WTC11 (cell line): ENCODE results near the gene TRMU. TPM values are rescaled to one million over a fixed set of nuclear protein-coding genes. Genes with fewer than 3 reads are reported as not detected.

Source experiments
- ATAC-seq: fragments of 200-7000 bp; cut with Tn5 transposase; 2 replicates; pipeline ENCODE4 v1.10.0; 2021; ENCODE audit warnings: mild to moderate bottlenecking, moderate library complexity
- CTCF ChIA-PET: fragments of 300-600 bp; sonication (Branson Sonifier 250); formaldehyde crosslinking; loops from one replicate; lab custom pipeline; 2021; ENCODE audit warnings: antibody characterized with exemption; lab: Charles Lee
- POLR2A ChIA-PET: fragments of 350-600 bp; sonication (Branson Sonifier 250); formaldehyde crosslinking; loops from one replicate; lab custom pipeline; 2021; ENCODE audit warnings: antibody characterized with exemption; lab: Charles Lee
- DNase-seq: peaks from one replicate; pipeline ENCODE4 v3.0.0; 2021; ENCODE audit warnings: low spot score
- H3K27ac Mint-ChIP-seq: 2 replicates; pipeline ENCODE4 v1.8.0; 2021; ENCODE audit warnings: mixed read lengths
- H3K27me3 Mint-ChIP-seq: 2 replicates; pipeline ENCODE4 v1.8.0; 2021; ENCODE audit warnings: low read depth, mild to moderate bottlenecking, moderate library complexity, mixed read lengths
- H3K36me3 Mint-ChIP-seq: 2 replicates; pipeline ENCODE4 v1.8.0; 2021; ENCODE audit warnings: mixed read lengths
- H3K4me1 Mint-ChIP-seq: 2 replicates; pipeline ENCODE4 v1.8.0; 2022; ENCODE audit warnings: mixed read lengths
- H3K4me3 Mint-ChIP-seq: 2 replicates; pipeline ENCODE4 v1.8.0; 2021; ENCODE audit warnings: mild to moderate bottlenecking, moderate library complexity, mixed read lengths
- H3K9me3 Mint-ChIP-seq: 2 replicates; pipeline ENCODE4 v1.8.0; 2021; ENCODE audit warnings: mixed read lengths
- ATF1 ChIP-seq: sonication (generic); formaldehyde crosslinking; IDR thresholded peaks from 2 replicates; pipeline ENCODE4 v1.8.1; 2023; ENCODE audit warnings: mild to moderate bottlenecking, moderate library complexity, missing genetic modification reagents
- HMGA2 ChIP-seq: fragments of 250-450 bp; sonication (Bioruptor Pico); IDR thresholded peaks from 2 replicates; pipeline ENCODE4 v1.4.0; 2021; ENCODE audit warnings: mild to moderate bottlenecking, moderate library complexity
- OVOL2 ChIP-seq: fragments of 250-450 bp; sonication (Bioruptor Pico); IDR thresholded peaks from 2 replicates; pipeline ENCODE4 v1.9.0; 2021; ENCODE audit warnings: mild to moderate bottlenecking, borderline replicate concordance
- ZBTB21 ChIP-seq: sonication (generic); formaldehyde crosslinking; IDR thresholded peaks from 2 replicates; pipeline ENCODE4 v1.8.1; 2023; ENCODE audit warnings: mild to moderate bottlenecking, missing genetic modification reagents, borderline replicate concordance
- ZNF317 ChIP-seq: sonication (generic); formaldehyde crosslinking; IDR thresholded peaks from 2 replicates; pipeline ENCODE4 v1.8.1; 2023; ENCODE audit warnings: low read depth, mild to moderate bottlenecking, moderate library complexity, missing genetic modification reagents, borderline replicate concordance
- ZNF396 ChIP-seq: fragments of 250-450 bp; sonication (Bioruptor Pico); IDR thresholded peaks from 2 replicates; pipeline ENCODE4 v1.8.0; 2021; ENCODE audit warnings: mild to moderate bottlenecking, moderate library complexity, borderline replicate concordance
- ZNF423 ChIP-seq: fragments of 250-450 bp; sonication (Bioruptor Pico); IDR thresholded peaks from 2 replicates; pipeline ENCODE4 v2.1.2; 2022; ENCODE audit warnings: mild to moderate bottlenecking, moderate library complexity
- total RNA-seq: library from RNA; stranded (reverse); gene quantifications from 3 replicates; pipeline ENCODE4 v1.2.3, GENCODE V29; 2021
- TF ChIP-seq, protein P1 (sequence below): fragments of 250-450 bp; sonication (Bioruptor Pico); IDR thresholded peaks from 2 replicates; pipeline ENCODE4 v1.9.0; 2021; ENCODE audit warnings: mild to moderate bottlenecking
- TF ChIP-seq, protein P2 (sequence below): sonication (generic); formaldehyde crosslinking; IDR thresholded peaks from 2 replicates; pipeline ENCODE4 v1.8.0; 2023; ENCODE audit warnings: mild to moderate bottlenecking, missing genetic modification reagents
- TF ChIP-seq, protein P3 (sequence below): sonication (generic); formaldehyde crosslinking; IDR thresholded peaks from 2 replicates; pipeline ENCODE4 v1.8.1; 2023; ENCODE audit warnings: mild to moderate bottlenecking, missing genetic modification reagents
- TF ChIP-seq, protein P4 (sequence below): sonication (generic); formaldehyde crosslinking; IDR thresholded peaks from 2 replicates; pipeline ENCODE4 v1.8.0; 2022; ENCODE audit warnings: mild to moderate bottlenecking, missing genetic modification reagents
- TF ChIP-seq, protein P5 (sequence below): sonication (generic); formaldehyde crosslinking; IDR thresholded peaks from 2 replicates; pipeline ENCODE4 v1.8.1; 2022; ENCODE audit warnings: low read depth, mild to moderate bottlenecking, moderate library complexity, missing genetic modification reagents, borderline replicate concordance
- TF ChIP-seq, protein P6 (sequence below): sonication (generic); formaldehyde crosslinking; IDR thresholded peaks from 2 replicates; pipeline ENCODE4 v1.8.0; 2022; ENCODE audit warnings: mild to moderate bottlenecking, missing genetic modification reagents
- TF ChIP-seq, protein P7 (sequence below): sonication (generic); formaldehyde crosslinking; IDR thresholded peaks from 2 replicates; pipeline ENCODE4 v1.8.1; 2023; ENCODE audit warnings: mild to moderate bottlenecking, missing genetic modification reagents, moderate library complexity
- TF ChIP-seq, protein P8 (sequence below): sonication (generic); formaldehyde crosslinking; IDR thresholded peaks from 2 replicates; pipeline ENCODE4 v1.8.0; 2022; ENCODE audit warnings: missing genetic modification reagents
- TF ChIP-seq, protein P9 (sequence below): sonication (generic); formaldehyde crosslinking; IDR thresholded peaks from 2 replicates; pipeline ENCODE4 v1.8.0; 2022; ENCODE audit warnings: mild to moderate bottlenecking, missing genetic modification reagents
- TF ChIP-seq, protein P10 (sequence below): sonication (generic); formaldehyde crosslinking; conservative IDR thresholded peaks from 2 replicates; pipeline ENCODE4 v1.8.1; 2023; ENCODE audit warnings: mild to moderate bottlenecking, low read depth, missing genetic modification reagents, moderate library complexity

TRMU gene
- total RNA-seq, 1 experiment from 2014 or later: 103 TPM

DNA sequence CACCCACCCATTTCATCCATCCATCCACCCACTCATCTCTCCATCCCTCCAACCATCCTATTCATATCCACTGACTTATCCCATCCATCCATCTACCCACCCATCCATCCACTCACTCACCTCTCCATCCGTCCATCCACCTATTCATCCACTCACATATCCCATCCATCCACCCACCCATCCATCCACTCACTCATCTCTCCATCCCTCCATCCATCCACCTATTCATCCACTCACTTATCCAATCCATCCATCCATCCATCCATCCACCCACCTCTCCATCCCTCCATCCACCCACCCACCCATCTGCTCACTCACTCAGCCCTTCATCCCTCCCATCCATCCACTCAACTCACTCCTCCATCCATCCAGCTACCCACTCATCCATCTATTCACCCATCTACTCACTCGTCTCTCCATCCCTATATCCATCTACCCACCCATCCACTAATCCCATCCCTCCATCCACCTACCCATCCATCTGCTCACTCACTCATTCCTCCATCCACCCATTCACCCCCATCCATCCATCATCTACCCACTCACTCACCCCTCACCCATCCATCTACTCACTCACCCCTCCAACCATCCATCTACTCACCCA is 36.2 kb downstream of the TRMU start:
- POLR2A ChIA-PET: no interaction called here
- TF ChIP-seq ZNF423: no peak
- TF ChIP-seq, protein P1, sequence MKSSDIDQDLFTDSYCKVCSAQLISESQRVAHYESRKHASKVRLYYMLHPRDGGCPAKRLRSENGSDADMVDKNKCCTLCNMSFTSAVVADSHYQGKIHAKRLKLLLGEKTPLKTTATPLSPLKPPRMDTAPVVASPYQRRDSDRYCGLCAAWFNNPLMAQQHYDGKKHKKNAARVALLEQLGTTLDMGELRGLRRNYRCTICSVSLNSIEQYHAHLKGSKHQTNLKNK (CRISPR knock-in tag): no peak
- TF ChIP-seq ZNF317 (CRISPR knock-in tag): no peak
- TF ChIP-seq HMGA2 (CRISPR knock-in tag): no peak
- TF ChIP-seq, protein P2, sequence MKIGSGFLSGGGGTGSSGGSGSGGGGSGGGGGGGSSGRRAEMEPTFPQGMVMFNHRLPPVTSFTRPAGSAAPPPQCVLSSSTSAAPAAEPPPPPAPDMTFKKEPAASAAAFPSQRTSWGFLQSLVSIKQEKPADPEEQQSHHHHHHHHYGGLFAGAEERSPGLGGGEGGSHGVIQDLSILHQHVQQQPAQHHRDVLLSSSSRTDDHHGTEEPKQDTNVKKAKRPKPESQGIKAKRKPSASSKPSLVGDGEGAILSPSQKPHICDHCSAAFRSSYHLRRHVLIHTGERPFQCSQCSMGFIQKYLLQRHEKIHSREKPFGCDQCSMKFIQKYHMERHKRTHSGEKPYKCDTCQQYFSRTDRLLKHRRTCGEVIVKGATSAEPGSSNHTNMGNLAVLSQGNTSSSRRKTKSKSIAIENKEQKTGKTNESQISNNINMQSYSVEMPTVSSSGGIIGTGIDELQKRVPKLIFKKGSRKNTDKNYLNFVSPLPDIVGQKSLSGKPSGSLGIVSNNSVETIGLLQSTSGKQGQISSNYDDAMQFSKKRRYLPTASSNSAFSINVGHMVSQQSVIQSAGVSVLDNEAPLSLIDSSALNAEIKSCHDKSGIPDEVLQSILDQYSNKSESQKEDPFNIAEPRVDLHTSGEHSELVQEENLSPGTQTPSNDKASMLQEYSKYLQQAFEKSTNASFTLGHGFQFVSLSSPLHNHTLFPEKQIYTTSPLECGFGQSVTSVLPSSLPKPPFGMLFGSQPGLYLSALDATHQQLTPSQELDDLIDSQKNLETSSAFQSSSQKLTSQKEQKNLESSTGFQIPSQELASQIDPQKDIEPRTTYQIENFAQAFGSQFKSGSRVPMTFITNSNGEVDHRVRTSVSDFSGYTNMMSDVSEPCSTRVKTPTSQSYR (CRISPR knock-in tag): no peak
- TF ChIP-seq, protein P3, sequence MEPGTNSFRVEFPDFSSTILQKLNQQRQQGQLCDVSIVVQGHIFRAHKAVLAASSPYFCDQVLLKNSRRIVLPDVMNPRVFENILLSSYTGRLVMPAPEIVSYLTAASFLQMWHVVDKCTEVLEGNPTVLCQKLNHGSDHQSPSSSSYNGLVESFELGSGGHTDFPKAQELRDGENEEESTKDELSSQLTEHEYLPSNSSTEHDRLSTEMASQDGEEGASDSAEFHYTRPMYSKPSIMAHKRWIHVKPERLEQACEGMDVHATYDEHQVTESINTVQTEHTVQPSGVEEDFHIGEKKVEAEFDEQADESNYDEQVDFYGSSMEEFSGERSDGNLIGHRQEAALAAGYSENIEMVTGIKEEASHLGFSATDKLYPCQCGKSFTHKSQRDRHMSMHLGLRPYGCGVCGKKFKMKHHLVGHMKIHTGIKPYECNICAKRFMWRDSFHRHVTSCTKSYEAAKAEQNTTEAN (CRISPR knock-in tag): no peak
- CTCF ChIA-PET: no interaction called here
- H3K4me3 Mint-ChIP-seq: no peak overlapping the region
- H3K4me1 Mint-ChIP-seq: peaks cover 9% of the 10 kb centered on the region
- H3K27ac Mint-ChIP-seq: no peak overlapping the region
- no peaks in the 10 kb centered on the region for H3K27me3 Mint-ChIP-seq
- ATAC-seq: no peak
- DNase-seq: no peak
- H3K9me3 Mint-ChIP-seq: peaks cover 4% of the 10 kb centered on the region
- H3K36me3 Mint-ChIP-seq: peaks cover 9% of the 10 kb centered on the region

DNA sequence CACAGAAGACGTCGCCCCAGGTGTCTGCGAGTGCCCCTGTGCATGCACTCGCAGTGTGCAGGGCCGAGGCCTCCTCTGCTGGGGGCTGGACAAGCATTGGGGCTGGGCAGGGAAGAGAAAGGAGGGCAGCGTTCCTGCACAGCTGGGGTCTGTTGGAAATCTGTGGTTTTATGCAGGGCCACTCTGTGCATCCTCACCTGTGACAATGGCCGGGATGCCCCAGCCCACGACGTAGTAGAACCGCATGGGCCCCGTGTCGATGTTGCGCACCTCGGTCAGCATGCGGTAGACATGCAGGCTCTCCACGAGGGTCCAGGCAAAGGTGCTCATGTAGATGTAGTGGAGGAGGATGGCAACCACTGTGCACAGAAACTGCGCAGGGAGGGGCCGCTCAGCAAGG is 37.2 kb downstream of the TRMU start:
- ATAC-seq: no peak
- Mint-ChIP-seq H3K4me3 (no peak overlapping the region), H3K4me1 (peaks cover 18% of the 10 kb centered on the region), H3K9me3 (peaks cover 4% of the 10 kb centered on the region), H3K27ac (0 out of 2 replicates have a peak overlapping the region, but pooled peaks have one; percentile 32), H3K27me3 (no peaks in the 10 kb centered on the region), H3K36me3 (peaks cover 9% of the 10 kb centered on the region)
- no peak for DNase-seq
- POLR2A ChIA-PET: no interaction called here
- CTCF ChIA-PET: no interaction called here
- TF ChIP-seq ZNF396 (CRISPR knock-in tag) (no peak), ZBTB21 (CRISPR knock-in tag) (no peak), OVOL2 (CRISPR knock-in tag) (no peak), ATF1 (CRISPR knock-in tag) (no peak)
- TF ChIP-seq, protein P4, sequence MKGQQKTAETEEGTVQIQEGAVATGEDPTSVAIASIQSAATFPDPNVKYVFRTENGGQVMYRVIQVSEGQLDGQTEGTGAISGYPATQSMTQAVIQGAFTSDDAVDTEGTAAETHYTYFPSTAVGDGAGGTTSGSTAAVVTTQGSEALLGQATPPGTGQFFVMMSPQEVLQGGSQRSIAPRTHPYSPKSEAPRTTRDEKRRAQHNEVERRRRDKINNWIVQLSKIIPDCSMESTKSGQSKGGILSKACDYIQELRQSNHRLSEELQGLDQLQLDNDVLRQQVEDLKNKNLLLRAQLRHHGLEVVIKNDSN (CRISPR knock-in tag): no peak
- TF ChIP-seq, protein P5, sequence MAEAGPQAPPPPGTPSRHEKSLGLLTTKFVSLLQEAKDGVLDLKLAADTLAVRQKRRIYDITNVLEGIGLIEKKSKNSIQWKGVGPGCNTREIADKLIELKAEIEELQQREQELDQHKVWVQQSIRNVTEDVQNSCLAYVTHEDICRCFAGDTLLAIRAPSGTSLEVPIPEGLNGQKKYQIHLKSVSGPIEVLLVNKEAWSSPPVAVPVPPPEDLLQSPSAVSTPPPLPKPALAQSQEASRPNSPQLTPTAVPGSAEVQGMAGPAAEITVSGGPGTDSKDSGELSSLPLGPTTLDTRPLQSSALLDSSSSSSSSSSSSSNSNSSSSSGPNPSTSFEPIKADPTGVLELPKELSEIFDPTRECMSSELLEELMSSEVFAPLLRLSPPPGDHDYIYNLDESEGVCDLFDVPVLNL (CRISPR knock-in tag): no peak
- TF ChIP-seq, protein P6, sequence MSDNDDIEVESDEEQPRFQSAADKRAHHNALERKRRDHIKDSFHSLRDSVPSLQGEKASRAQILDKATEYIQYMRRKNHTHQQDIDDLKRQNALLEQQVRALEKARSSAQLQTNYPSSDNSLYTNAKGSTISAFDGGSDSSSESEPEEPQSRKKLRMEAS (CRISPR knock-in tag): no peak
- TF ChIP-seq, protein P7, sequence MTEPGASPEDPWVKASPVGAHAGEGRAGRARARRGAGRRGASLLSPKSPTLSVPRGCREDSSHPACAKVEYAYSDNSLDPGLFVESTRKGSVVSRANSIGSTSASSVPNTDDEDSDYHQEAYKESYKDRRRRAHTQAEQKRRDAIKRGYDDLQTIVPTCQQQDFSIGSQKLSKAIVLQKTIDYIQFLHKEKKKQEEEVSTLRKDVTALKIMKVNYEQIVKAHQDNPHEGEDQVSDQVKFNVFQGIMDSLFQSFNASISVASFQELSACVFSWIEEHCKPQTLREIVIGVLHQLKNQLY (CRISPR knock-in tag): no peak
- TF ChIP-seq, protein P8, sequence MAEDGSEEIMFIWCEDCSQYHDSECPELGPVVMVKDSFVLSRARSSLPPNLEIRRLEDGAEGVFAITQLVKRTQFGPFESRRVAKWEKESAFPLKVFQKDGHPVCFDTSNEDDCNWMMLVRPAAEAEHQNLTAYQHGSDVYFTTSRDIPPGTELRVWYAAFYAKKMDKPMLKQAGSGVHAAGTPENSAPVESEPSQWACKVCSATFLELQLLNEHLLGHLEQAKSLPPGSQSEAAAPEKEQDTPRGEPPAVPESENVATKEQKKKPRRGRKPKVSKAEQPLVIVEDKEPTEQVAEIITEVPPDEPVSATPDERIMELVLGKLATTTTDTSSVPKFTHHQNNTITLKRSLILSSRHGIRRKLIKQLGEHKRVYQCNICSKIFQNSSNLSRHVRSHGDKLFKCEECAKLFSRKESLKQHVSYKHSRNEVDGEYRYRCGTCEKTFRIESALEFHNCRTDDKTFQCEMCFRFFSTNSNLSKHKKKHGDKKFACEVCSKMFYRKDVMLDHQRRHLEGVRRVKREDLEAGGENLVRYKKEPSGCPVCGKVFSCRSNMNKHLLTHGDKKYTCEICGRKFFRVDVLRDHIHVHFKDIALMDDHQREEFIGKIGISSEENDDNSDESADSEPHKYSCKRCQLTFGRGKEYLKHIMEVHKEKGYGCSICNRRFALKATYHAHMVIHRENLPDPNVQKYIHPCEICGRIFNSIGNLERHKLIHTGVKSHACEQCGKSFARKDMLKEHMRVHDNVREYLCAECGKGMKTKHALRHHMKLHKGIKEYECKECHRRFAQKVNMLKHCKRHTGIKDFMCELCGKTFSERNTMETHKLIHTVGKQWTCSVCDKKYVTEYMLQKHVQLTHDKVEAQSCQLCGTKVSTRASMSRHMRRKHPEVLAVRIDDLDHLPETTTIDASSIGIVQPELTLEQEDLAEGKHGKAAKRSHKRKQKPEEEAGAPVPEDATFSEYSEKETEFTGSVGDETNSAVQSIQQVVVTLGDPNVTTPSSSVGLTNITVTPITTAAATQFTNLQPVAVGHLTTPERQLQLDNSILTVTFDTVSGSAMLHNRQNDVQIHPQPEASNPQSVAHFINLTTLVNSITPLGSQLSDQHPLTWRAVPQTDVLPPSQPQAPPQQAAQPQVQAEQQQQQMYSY (CRISPR knock-in tag): no peak
- TF ChIP-seq, protein P9, sequence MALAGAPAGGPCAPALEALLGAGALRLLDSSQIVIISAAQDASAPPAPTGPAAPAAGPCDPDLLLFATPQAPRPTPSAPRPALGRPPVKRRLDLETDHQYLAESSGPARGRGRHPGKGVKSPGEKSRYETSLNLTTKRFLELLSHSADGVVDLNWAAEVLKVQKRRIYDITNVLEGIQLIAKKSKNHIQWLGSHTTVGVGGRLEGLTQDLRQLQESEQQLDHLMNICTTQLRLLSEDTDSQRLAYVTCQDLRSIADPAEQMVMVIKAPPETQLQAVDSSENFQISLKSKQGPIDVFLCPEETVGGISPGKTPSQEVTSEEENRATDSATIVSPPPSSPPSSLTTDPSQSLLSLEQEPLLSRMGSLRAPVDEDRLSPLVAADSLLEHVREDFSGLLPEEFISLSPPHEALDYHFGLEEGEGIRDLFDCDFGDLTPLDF (CRISPR knock-in tag): no peak
- TF ChIP-seq, protein P1 (CRISPR knock-in tag): no peak
- TF ChIP-seq, protein P10, sequence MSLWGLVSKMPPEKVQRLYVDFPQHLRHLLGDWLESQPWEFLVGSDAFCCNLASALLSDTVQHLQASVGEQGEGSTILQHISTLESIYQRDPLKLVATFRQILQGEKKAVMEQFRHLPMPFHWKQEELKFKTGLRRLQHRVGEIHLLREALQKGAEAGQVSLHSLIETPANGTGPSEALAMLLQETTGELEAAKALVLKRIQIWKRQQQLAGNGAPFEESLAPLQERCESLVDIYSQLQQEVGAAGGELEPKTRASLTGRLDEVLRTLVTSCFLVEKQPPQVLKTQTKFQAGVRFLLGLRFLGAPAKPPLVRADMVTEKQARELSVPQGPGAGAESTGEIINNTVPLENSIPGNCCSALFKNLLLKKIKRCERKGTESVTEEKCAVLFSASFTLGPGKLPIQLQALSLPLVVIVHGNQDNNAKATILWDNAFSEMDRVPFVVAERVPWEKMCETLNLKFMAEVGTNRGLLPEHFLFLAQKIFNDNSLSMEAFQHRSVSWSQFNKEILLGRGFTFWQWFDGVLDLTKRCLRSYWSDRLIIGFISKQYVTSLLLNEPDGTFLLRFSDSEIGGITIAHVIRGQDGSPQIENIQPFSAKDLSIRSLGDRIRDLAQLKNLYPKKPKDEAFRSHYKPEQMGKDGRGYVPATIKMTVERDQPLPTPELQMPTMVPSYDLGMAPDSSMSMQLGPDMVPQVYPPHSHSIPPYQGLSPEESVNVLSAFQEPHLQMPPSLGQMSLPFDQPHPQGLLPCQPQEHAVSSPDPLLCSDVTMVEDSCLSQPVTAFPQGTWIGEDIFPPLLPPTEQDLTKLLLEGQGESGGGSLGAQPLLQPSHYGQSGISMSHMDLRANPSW (CRISPR knock-in tag): no peak
